ENCODE measurements around the gene GHR.

GRCh38 chr5:42701351-42702059 is 278.3 kb downstream of the GHR start:
- TF ChIP-seq CTCF (IDR thresholded peaks at IDR 0.05) = no peak
- no peak for TF ChIP-seq POLR2A (IDR thresholded peaks at IDR 0.05)
